Astrocyte (in vitro differentiated cells and primary cell): ENCODE data around the gene TRPM2. TPM values are rescaled to one million over a fixed set of nuclear protein-coding genes. Genes with fewer than 3 reads are reported as not detected.

ENCODE experiments used
- DNase-seq: peaks from one replicate; pipeline ENCODE4 v3.0.0-alpha.2; 2010; ENCODE audit warnings: low read depth
- FAIRE-seq: peaks from 2 replicates; lab custom pipeline; 2011; peaks lifted over from hg19 to GRCh38; lab: Jason Lieb, UNC
- H2AFZ ChIP-seq: 2 replicates; pipeline ENCODE4 v1.6.0; 2012; ENCODE audit warnings: low read depth, low read length, inconsistent platforms
- H3K27ac ChIP-seq: 2 replicates; pipeline ENCODE4 v1.5.1; 2011; ENCODE audit warnings: low read depth, low read length, inconsistent platforms
- H3K27me3 ChIP-seq: 2 replicates; pipeline ENCODE4 v1.6.0; 2011; ENCODE audit warnings: low read length, inconsistent platforms; ENCODE audit not compliant: insufficient read depth
- H3K36me3 ChIP-seq: 2 replicates; pipeline ENCODE4 v1.5.1; 2011; ENCODE audit warnings: low read length, inconsistent platforms; ENCODE audit not compliant: insufficient read depth
- H3K4me1 ChIP-seq: 2 replicates; pipeline ENCODE4 v1.5.1; 2011; ENCODE audit warnings: low read length, inconsistent platforms; ENCODE audit not compliant: insufficient read depth
- H3K4me2 ChIP-seq: 2 replicates; pipeline ENCODE4 v1.6.0; 2012; ENCODE audit warnings: low read length, inconsistent platforms
- H3K4me3 ChIP-seq: 2 replicates; pipeline ENCODE4 v1.5.1; 2011; ENCODE audit warnings: low read depth, mild to moderate bottlenecking, low read length, inconsistent platforms; ENCODE audit not compliant: insufficient read depth
- H3K79me2 ChIP-seq: 2 replicates; pipeline ENCODE4 v1.6.0; 2012; ENCODE audit warnings: mild to moderate bottlenecking, low read length, inconsistent platforms; ENCODE audit not compliant: insufficient read depth
- H3K9ac ChIP-seq: 2 replicates; pipeline ENCODE4 v1.6.0; 2012; ENCODE audit warnings: mild to moderate bottlenecking, low read length, inconsistent platforms
- H3K9me3 ChIP-seq: 2 replicates; pipeline ENCODE4 v1.5.1; 2012; ENCODE audit warnings: low read depth, mild to moderate bottlenecking, low read length, inconsistent platforms; ENCODE audit not compliant: insufficient read depth
- H4K20me1 ChIP-seq: 2 replicates; pipeline ENCODE4 v1.6.0; 2012; ENCODE audit warnings: low read length, inconsistent platforms; ENCODE audit not compliant: insufficient read depth
- H3K27ac Mint-ChIP-seq: one replicate; pipeline ENCODE4 v1.8.0; 2021; ENCODE audit warnings: mild to moderate bottlenecking, mixed read lengths; ENCODE audit not compliant: unreplicated experiment
- H3K27me3 Mint-ChIP-seq: one replicate; pipeline ENCODE4 v1.8.0; 2021; ENCODE audit warnings: low read depth, mixed read lengths; ENCODE audit not compliant: unreplicated experiment
- H3K36me3 Mint-ChIP-seq: one replicate; pipeline ENCODE4 v1.8.0; 2021; ENCODE audit warnings: low read depth, mixed read lengths; ENCODE audit not compliant: unreplicated experiment
- H3K4me1 Mint-ChIP-seq: one replicate; pipeline ENCODE4 v1.8.0; 2021; ENCODE audit warnings: low read depth, mixed read lengths; ENCODE audit not compliant: unreplicated experiment
- H3K4me3 Mint-ChIP-seq: one replicate; pipeline ENCODE4 v1.8.0; 2021; ENCODE audit warnings: mild to moderate bottlenecking, moderate library complexity, mixed read lengths; ENCODE audit not compliant: unreplicated experiment
- H3K9me3 Mint-ChIP-seq: one replicate; pipeline ENCODE4 v1.8.0; 2021; ENCODE audit warnings: mild to moderate bottlenecking, mixed read lengths; ENCODE audit not compliant: unreplicated experiment
- CTCF ChIP-seq: IDR thresholded peaks from 2 replicates; pipeline ENCODE4 v1.5.1; 2011; ENCODE audit warnings: low read depth, mild to moderate bottlenecking, inconsistent platforms, low read length, moderate library complexity; ENCODE audit not compliant: insufficient read depth
- EZH2 ChIP-seq: IDR thresholded peaks from 2 replicates; pipeline ENCODE4 v1.6.1; 2012; ENCODE audit warnings: mild to moderate bottlenecking, low read length, inconsistent platforms; ENCODE audit not compliant: insufficient read depth
- total RNA-seq: library from RNA; stranded (reverse); gene quantifications from 2 replicates; pipeline ENCODE4 v1.2.1, GENCODE V29; 2021

The TRPM2 gene
- total RNA-seq, 1 donor from 2014 or later = 0.79 TPM

GRCh38 chr21:44363278-44363677 lies 9.9 kb downstream of the TRPM2 start:
- Mint-ChIP-seq H3K4me3 (no peak overlapping the region), H3K36me3 (no peaks in the 10 kb centered on the region), H3K27ac (no peak overlapping the region), H3K4me1 (no peaks in the 10 kb centered on the region), H3K27me3 (peaks cover 34% of the 10 kb centered on the region), H3K9me3 (peaks cover 6% of the 10 kb centered on the region)
- H3K4me2 ChIP-seq = no peak overlapping the region
- no peaks in the 10 kb centered on the region for H3K79me2 ChIP-seq
- no peak for TF ChIP-seq CTCF
- no peak for TF ChIP-seq EZH2
- no peak for DNase-seq
- no peak overlapping the region for H2AFZ ChIP-seq
- no peaks in the 10 kb centered on the region for H3K36me3 ChIP-seq
- FAIRE-seq = no peak
- H4K20me1 ChIP-seq = no peaks in the 10 kb centered on the region
- H3K27ac ChIP-seq = no peak overlapping the region
- no peaks in the 10 kb centered on the region for H3K9me3 ChIP-seq
- no peaks in the 10 kb centered on the region for H3K27me3 ChIP-seq
- no peak overlapping the region for H3K9ac ChIP-seq
- no peak overlapping the region for H3K4me3 ChIP-seq
- H3K4me1 ChIP-seq = no peaks in the 10 kb centered on the region

- Histone ChIP-seq H3K4me3 (no peak overlapping the region), H3K27ac (no peak overlapping the region), H4K20me1 (no peaks in the 10 kb centered on the region), H3K9ac (no peak overlapping the region), H3K36me3 (no peaks in the 10 kb centered on the region), H3K27me3 (no peaks in the 10 kb centered on the region), H3K4me2 (no peak overlapping the region), H3K9me3 (no peaks in the 10 kb centered on the region), H2AFZ (no peak overlapping the region), H3K79me2 (no peaks in the 10 kb centered on the region), H3K4me1 (no peaks in the 10 kb centered on the region)
- no peak for FAIRE-seq
- Mint-ChIP-seq H3K27me3 (peaks cover 30% of the 10 kb centered on the region), H3K4me3 (no peak overlapping the region), H3K9me3 (peaks cover 6% of the 10 kb centered on the region), H3K4me1 (no peaks in the 10 kb centered on the region), H3K36me3 (no peaks in the 10 kb centered on the region), H3K27ac (no peak overlapping the region)
- TF ChIP-seq EZH2 (no peak), CTCF (no peak)
- no peak for DNase-seq
Observed at GRCh38 chr21:44364151-44365053, 11.0 kb downstream of the TRPM2 start.
